HG03108 (cell line): Measurements from ENCODE around the gene THOC7.

Experiments used
- ATAC-seq: cut with Tn5 transposase; IDR thresholded peaks from one replicate; pipeline ENCODE4 v1.9.1; 2021; ENCODE audit warnings: moderate library complexity; ENCODE audit not compliant: unreplicated experiment

THOC7 gene

GRCh38 chr3:63878394-63879060 is 14.9 kb upstream of the THOC7 start:
- ATAC-seq: no peak

GRCh38 chr3:63877737-63878393 is 14.3 kb upstream of the THOC7 start:
- no peak for ATAC-seq

GRCh38 chr3:63876260-63876659 is 12.7 kb upstream of the THOC7 start:
- ATAC-seq: no peak

GRCh38 chr3:63875510-63875909 is 11.9 kb upstream of the THOC7 start:
- no peak for ATAC-seq

- no peak for ATAC-seq
These were observed 11.2 kb upstream of the THOC7 start for GRCh38 chr3:63874769-63875168.

GRCh38 chr3:63872135-63872924 is 8.7 kb upstream of the THOC7 start:
- no peak for ATAC-seq

- no peak for ATAC-seq
These were observed 7.0 kb upstream of the THOC7 start for GRCh38 chr3:63870615-63871005.

GRCh38 chr3:63869940-63870614 is 6.5 kb upstream of the THOC7 start:
- ATAC-seq: no peak

- ATAC-seq: no peak
These were observed 3.6 kb upstream of the THOC7 start for GRCh38 chr3:63867225-63867624.

GRCh38 chr3:63864965-63865327 is 1.3 kb upstream of the THOC7 start:
- no peak for ATAC-seq

- ATAC-seq: peak; percentile 32
These were observed 681 bp upstream of the THOC7 start for GRCh38 chr3:63864008-63864964.

GRCh38 chr3:63862804-63863149 is 828 bp downstream of the THOC7 start:
- no peak for ATAC-seq

- ATAC-seq: no peak
These were observed 2.3 kb downstream of the THOC7 start for GRCh38 chr3:63861306-63861705.

GRCh38 chr3:63860776-63861175 is 2.8 kb downstream of the THOC7 start:
- ATAC-seq: no peak

GRCh38 chr3:63857311-63857710 is 6.3 kb downstream of the THOC7 start:
- ATAC-seq: no peak

- ATAC-seq: no peak
These were observed 8.2 kb downstream of the THOC7 start for GRCh38 chr3:63855333-63855940.

- ATAC-seq: no peak
These were observed 10.5 kb downstream of the THOC7 start for GRCh38 chr3:63853106-63853505.

GRCh38 chr3:63851287-63851686 is 12.3 kb downstream of the THOC7 start:
- ATAC-seq: no peak

- ATAC-seq: no peak
These were observed 14.4 kb downstream of the THOC7 start for GRCh38 chr3:63849175-63849574.
